ENCODE data around the gene PSTPIP1.

The PSTPIP1 gene

DNA sequence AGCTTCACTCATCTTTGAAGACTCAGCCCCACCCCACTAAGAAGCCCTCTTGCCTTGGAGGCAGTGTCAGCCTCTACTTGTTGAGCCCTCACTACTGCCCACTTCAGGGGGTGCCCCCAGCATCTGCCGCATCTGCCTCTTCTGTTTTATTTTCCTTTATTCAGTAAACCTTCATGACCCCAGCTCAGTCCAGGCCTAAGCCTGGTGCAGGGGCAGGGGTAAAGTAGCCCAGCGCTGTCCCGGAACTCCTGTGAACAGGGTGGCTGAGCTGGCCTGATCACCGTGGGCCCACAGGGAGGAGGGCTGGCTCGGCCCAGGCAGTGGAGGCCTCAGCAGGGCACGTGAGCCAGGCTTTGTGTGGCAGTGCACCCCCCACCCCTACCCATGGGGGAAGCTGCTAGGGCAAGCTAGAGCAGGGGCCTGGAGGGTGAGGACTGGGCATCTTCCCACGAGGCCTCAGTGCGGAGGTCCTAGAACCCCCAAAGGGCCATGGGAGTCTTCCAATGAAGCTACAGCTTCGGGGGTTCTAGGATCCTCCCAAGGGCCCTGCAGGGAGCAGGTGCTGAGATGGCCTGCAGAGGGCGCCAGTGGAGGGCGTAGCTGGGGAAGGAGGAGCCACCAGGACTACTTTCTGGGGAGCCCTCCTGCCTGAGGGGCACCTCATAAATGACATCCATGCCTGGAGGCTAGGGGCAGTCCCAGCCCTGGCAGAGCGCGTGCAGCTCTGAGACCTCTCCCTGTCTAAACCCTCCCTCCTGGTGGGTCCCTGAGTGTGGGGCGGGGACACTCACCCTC is 40.0 kb downstream of the PSTPIP1 start:
- DNase-seq (ENCODE audit: low spot score in 2 of 2) (no peak), ATAC-seq (peak; percentile 48)
- Mint-ChIP-seq H3K9me3 (no peaks in the 10 kb centered on the region), H3K27ac (peak overlapping the region; percentile 94), H3K4me1 (peaks cover 29% of the 10 kb centered on the region), H3K4me3 (no peak overlapping the region), H3K36me3 (peaks cover 83% of the 10 kb centered on the region)

DNA sequence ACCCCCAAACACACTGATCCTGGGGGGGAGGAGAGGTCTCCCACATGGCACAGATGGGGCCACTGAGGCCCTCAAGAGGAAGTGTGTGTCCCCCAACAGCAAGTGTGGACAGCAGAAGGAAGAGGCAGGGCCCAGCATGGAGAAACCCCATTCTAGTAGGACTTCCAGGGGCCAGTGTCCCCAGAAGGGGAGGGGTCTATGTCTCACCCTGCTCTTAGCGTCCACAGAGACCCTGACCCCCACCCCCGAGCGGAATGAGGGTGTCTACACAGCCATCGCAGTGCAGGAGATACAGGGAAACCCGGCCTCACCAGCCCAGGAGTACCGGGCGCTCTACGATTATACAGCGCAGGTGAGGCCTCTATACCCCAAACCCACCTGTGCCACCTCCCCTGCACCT is 40.7 kb downstream of the PSTPIP1 start:
- peak overlapping the region; percentile 94 for H3K27ac Mint-ChIP-seq
- H3K4me1 Mint-ChIP-seq = peaks cover 32% of the 10 kb centered on the region
- peaks cover 80% of the 10 kb centered on the region for H3K36me3 Mint-ChIP-seq
- no peak for DNase-seq (ENCODE audit: low spot score in 2 of 2)
- ATAC-seq = no peak
- H3K4me3 Mint-ChIP-seq = no peak overlapping the region
- H3K9me3 Mint-ChIP-seq = no peaks in the 10 kb centered on the region

DNA sequence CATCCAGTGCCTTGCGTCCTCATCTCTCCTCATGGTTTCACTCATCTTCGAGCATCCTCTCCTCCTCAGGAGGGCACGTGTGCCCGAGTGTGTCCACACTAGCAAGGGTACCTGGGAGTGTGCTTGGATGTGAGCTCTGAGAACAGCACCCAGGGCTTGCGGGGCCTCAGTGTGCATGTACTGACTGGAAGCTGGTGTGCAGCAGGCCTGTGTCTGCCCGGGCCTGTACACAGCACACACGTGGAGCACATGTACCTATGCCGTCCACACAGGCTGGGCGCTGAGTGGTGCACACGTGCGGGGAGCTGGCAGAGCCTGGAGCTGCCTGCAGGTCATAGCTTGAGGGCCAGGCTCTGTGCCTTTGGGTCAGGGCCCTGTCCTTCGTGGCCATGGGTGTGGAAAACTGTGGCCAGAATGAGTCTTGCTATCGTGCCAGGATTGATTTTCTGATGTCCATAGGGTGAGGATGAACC is 41.1 kb downstream of the PSTPIP1 start:
- ATAC-seq (no peak), DNase-seq (ENCODE audit: low spot score in 2 of 2) (no peak)
- peaks cover 80% of the 10 kb centered on the region for H3K36me3 Mint-ChIP-seq
- H3K9me3 Mint-ChIP-seq = no peaks in the 10 kb centered on the region
- H3K4me3 Mint-ChIP-seq = no peak overlapping the region
- peaks cover 36% of the 10 kb centered on the region for H3K4me1 Mint-ChIP-seq
- H3K27ac Mint-ChIP-seq = peak overlapping the region; percentile 94

DNA sequence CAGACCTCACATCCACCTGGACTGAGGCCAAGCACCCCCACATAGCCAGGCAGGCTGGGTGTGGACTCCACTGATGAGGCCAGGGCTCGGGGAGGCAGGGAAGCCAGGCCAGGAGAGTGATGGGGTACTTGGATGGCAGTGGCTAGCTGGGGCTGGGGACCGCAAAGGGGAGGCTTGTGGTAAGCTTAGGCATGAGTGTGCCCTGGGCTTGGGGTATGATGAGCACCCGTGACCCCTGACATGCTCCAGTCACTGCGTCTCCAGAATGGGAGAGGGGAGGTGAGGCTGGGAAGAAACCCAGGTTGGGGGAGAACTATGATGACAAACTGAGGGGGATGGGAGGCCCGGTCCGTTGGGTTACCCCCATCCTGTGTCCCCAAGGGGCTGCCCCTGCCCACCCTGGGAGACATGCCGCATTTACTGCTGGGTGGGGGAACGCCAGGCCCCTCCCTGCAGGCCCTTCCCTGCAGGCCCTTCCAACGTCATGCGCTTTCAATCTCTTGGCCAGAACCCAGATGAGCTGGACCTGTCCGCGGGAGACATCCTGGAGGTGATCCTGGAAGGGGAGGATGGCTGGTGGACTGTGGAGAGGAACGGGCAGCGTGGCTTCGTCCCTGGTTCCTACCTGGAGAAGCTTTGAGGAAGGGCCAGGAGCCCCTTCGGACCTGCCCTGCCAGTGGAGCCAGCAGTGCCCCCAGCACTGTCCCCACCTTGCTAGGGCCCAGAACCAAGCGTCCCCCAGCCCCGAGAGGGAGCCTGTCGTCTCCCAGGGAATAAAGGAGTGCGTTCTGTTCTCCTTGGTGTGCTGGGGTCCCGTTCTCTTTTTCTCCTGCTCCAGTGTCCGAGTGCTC is 41.8 kb downstream of the PSTPIP1 start:
- no peak overlapping the region for H3K4me3 Mint-ChIP-seq
- H3K36me3 Mint-ChIP-seq = peaks cover 80% of the 10 kb centered on the region
- H3K9me3 Mint-ChIP-seq = no peaks in the 10 kb centered on the region
- peak overlapping the region; percentile 94 for H3K27ac Mint-ChIP-seq
- no peak for DNase-seq (ENCODE audit: low spot score in 2 of 2)
- no peak for ATAC-seq
- peaks cover 36% of the 10 kb centered on the region for H3K4me1 Mint-ChIP-seq

DNA sequence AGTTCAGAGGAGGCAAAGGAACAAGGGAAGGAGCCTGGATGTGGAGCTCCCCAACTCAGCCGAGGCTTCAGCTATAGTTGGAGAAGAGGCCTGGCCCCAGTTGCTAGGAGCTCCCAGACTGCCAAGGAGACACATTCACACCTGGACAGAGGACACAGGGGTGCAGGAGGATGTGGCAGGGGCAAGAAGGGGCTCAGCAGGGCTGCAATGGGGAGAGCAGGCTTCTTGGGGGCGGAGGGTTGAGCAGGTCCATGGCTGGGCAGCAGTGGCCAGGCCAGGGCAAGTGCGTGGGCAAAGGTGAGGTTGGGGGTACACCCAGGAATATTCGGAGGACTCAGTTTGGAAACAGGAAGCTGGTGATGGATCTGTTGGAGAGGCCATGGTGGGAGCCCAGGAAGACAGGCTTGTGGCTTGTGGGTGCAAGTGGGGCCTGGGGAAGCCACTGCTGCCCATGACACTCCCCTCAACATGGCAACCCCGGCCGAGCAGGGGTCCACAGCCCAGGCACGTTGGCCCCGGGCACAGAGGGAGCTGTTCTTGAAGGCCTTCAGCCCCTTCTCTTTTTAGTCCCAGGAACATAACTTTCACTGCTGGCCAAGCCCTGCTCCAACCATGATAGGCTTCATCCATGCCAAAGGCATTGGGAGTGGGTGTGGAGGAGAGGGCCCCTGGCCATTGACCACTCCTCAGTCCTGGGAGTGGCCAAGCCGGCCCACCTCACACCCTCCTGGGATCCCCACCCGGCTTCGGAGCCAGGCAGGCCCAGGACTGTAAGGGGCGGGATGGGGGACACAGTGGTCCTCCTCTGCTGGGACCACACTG is 42.7 kb downstream of the PSTPIP1 start:
- H3K27ac Mint-ChIP-seq = peak overlapping the region; percentile 94
- H3K36me3 Mint-ChIP-seq = peaks cover 72% of the 10 kb centered on the region
- DNase-seq (ENCODE audit: low spot score in 2 of 2) (no peak), ATAC-seq (no peak)
- peaks cover 40% of the 10 kb centered on the region for H3K4me1 Mint-ChIP-seq
- H3K4me3 Mint-ChIP-seq = no peak overlapping the region
- no peaks in the 10 kb centered on the region for H3K9me3 Mint-ChIP-seq

DNA sequence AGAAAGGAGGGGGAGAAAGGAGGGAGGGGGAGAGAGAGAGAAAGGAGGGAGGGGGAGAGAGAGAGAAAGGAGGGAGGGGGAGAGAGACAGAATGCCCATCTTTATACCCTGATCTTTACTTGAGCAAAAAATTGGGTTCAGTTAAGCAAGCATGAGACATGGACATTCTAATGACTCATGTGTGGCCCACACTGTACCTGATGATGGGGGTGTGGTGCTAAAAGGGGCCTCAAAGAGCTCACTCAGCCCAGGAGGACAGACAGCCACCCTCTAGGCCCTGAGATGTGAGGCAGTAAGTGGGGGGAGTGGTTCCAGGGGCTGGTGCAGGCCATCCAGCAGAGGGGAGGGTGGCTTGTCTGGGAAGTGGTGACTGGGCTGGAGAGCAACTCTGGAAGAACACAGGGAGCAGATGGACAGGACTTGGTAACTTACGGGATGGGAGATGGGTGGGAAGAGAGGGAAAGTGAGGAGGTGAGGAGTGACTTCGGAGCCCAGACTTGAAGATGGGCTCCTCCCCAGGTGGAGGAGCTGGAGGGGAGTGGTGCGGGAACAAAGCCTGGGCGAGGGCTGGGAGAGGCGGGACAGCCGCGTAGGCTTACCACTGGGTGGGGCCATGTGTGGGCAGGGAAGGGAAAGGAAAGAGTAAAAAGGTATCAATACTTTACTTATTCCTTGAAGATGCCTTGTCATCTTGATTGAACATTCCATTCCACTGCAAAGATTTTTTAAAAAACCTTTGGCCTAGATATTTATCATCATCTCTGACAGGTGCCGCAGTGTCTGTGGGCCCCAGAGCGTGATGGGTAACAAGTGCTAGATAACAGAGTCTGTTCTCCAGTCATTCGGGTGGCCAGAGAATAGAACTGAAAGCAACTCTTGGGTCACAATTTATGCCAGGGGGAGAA is 43.6 kb downstream of the PSTPIP1 start:
- Mint-ChIP-seq H3K36me3 (peaks cover 71% of the 10 kb centered on the region), H3K9me3 (no peaks in the 10 kb centered on the region), H3K27ac (no peak overlapping the region), H3K4me1 (peaks cover 48% of the 10 kb centered on the region), H3K4me3 (no peak overlapping the region)
- DNase-seq (ENCODE audit: low spot score in 2 of 2) (no peak), ATAC-seq (no peak)

DNA sequence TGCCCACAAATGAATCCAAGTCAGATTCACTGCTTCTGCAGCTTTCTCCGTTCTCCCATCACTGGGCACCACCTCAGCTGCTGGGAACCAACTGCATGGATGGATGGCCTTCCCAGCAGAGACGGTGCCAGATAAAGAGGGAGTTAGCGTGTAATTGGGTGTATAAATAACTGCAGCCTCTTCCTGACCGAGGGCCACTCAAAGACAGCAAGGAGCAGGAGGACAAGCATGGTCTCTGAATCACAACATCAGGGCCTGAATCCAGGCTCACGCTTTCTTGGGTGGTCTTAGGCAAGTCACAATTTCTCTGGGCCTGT is 44.2 kb downstream of the PSTPIP1 start:
- Mint-ChIP-seq H3K27ac (no peak overlapping the region), H3K4me1 (peaks cover 50% of the 10 kb centered on the region), H3K4me3 (no peak overlapping the region), H3K36me3 (peaks cover 71% of the 10 kb centered on the region), H3K9me3 (no peaks in the 10 kb centered on the region)
- no peak for DNase-seq (ENCODE audit: low spot score in 2 of 2)
- ATAC-seq = no peak

DNA sequence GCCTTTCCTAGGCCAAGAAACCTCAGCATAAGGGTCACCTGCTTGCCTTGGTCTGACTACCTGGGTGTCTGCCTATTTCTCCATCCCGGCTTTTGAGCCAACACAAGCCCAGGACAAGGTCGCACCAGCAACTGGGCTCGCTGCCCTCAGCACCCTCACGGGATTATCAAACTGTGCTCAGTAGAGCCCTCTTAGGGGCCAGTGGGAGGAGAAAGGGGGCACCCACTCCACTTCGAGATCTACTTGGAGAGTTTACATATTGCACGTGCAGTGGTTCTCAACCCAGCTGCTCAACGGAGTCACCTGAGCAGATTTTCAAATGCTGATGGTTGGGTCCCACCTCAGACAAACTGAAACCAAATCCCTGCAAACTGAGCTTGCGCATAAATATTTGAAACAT is 44.9 kb downstream of the PSTPIP1 start:
- H3K27ac Mint-ChIP-seq = no peak overlapping the region
- ATAC-seq (no peak), DNase-seq (ENCODE audit: low spot score in 2 of 2) (no peak)
- no peaks in the 10 kb centered on the region for H3K9me3 Mint-ChIP-seq
- peaks cover 44% of the 10 kb centered on the region for H3K4me1 Mint-ChIP-seq
- peaks cover 71% of the 10 kb centered on the region for H3K36me3 Mint-ChIP-seq
- no peak overlapping the region for H3K4me3 Mint-ChIP-seq

DNA sequence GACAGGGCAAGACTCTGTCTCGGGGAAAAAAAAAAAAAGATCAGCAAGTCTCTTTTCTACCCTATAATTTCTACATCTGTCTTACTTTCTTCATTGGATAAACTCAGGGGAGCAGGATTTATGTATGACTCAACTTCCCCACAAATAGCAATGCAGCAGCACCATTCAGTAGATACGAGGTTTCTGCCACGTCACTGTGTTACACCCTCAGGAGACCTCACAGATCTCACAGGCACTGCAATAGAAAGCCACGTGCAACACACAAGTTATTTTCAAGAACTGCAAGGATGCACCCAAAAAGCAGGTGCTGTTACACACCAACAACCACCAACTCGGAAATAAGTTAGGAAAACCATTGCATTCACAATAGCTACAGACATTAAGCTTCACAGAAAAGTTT is 45.7 kb downstream of the PSTPIP1 start:
- peaks cover 50% of the 10 kb centered on the region for H3K4me1 Mint-ChIP-seq
- H3K4me3 Mint-ChIP-seq = no peak overlapping the region
- no peaks in the 10 kb centered on the region for H3K9me3 Mint-ChIP-seq
- H3K27ac Mint-ChIP-seq = peak overlapping the region; percentile 40
- DNase-seq (ENCODE audit: low spot score in 2 of 2) (no peak), ATAC-seq (peak; percentile 90)
- H3K36me3 Mint-ChIP-seq = peaks cover 71% of the 10 kb centered on the region

DNA sequence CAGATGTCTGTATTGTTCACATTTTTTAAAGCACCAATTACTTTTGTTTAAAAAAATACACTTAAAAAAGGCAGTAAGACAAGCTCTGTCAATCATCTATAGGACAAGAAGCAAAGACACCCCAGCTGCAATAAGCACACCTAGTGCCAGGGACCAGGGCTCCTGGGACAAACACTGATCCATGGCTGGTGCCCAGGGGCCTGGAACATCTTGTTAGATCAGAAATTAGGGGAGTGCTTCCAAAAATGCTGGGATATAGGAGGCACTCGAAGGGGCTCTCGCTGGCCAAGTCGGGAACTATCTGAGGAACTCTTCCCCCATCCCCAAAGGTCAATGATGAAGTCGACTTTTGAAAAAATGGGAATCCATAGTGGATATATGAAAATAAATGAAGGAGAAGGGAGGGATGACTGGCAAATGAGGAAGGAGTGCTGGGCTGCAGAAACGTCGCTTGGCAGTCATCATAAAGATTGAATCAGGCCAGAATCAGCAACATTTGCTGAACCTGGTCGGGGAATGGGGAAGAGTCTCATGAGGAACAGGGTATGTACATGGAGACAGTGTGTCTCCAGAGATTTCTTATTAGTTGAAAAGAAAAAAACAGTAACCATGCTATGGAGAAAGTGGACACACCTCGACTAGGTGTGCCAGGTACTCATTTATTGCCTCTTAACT is 47.5 kb downstream of the PSTPIP1 start:
- no peak overlapping the region for H3K4me3 Mint-ChIP-seq
- peaks cover 41% of the 10 kb centered on the region for H3K4me1 Mint-ChIP-seq
- peak overlapping the region; percentile 40 for H3K27ac Mint-ChIP-seq
- no peak for ATAC-seq
- DNase-seq (ENCODE audit: low spot score in 2 of 2) = no peak
- H3K9me3 Mint-ChIP-seq = no peaks in the 10 kb centered on the region
- peaks cover 71% of the 10 kb centered on the region for H3K36me3 Mint-ChIP-seq

DNA sequence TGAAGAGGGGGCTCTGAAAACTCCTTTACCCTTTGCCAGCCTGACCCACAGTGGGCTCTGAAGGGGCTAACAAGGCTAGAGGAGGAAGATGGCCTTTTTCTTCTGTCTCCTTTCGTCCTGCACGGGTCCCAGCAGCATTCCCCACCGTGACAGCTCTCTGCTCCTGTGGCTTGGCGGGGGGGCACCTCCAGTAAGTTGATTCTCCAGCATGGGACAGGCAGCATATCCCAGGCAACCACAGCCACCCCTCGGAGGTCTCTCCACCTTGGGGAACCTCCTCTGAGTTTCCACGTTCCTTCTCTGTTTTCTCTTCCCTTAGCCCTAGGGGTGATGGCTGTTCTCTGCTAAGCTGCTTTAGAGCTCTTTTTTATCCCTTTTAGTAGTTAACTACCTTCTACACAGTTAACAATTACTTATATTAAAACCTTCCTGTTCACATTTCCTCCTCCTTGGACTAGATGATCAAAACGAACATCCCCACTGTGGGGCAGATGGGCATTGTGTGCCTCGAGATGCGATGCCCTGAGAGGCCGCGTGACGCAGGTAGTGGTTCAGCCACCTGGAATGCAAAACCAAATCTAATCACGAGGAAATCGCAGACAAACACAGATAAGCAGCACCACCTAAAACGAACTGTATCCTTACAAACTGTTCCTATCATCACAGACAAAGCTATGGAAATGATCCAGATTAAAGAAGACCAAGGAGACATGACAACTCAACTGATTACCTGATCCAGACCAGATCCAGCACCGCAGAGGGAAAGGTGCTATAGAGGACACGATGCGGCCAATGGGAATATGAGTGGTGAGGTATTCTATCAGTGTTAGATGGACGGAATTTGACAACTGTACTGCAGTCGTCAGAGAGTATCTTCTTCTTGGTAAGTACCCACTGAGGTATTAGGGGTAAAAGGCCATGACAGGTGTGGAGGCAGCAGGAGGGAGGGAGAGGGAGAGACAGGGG is 48.3 kb downstream of the PSTPIP1 start:
- no peak for ATAC-seq
- H3K36me3 Mint-ChIP-seq = peaks cover 72% of the 10 kb centered on the region
- H3K4me3 Mint-ChIP-seq = no peak overlapping the region
- DNase-seq (ENCODE audit: low spot score in 2 of 2) = no peak
- peak overlapping the region; percentile 40 for H3K27ac Mint-ChIP-seq
- no peaks in the 10 kb centered on the region for H3K9me3 Mint-ChIP-seq
- peaks cover 35% of the 10 kb centered on the region for H3K4me1 Mint-ChIP-seq

DNA sequence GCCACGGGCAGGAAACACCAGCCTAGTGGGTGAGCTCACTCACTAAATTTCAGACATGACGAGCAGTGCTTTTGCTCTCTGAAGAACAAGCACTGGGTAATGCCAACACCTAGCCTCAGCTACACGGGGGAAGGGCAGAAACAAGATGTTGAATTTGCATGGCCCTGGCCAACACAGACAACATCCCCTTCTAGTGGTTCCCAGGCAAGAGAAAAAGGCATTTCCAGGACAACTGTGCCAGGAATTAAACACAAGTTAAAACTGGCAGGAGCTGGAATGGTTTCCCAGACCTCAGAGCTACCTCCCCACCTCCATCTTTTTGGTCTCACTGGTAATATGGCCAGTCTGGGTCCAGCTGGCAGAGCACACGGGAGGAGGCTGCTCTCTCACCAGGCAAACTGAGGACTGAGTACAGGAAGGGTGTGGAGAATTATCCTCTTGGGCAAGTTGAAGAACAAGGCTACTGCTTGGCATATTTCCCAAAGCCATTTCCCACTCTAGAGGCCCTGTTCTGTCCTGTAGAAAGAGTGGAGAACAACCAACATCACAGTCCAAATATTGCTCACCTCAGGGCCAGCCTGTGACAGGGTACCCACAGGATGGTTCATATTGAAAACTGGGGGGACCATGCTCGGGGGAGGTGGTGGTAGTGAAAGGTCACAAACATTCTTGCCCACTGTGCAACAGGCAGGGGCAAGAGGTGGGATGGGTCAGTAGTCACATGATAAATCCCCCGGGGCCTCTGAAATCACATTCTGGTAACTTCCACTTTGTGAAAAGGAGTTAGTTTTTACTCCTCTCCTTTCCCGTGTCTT is 49.5 kb downstream of the PSTPIP1 start:
- peak; percentile 33 for ATAC-seq
- Mint-ChIP-seq H3K4me3 (no peak overlapping the region), H3K27ac (peak overlapping the region; percentile 40), H3K9me3 (no peaks in the 10 kb centered on the region), H3K36me3 (peaks cover 81% of the 10 kb centered on the region), H3K4me1 (peaks cover 35% of the 10 kb centered on the region)
- peak in 1 of 2 donors; percentile 48 for DNase-seq (ENCODE audit: low spot score in 2 of 2)

All from stimulated activated effector memory CD8-positive, alpha-beta T cell treated with anti-CD3 and anti-CD28 coated beads, Interleukin-12 subunit alpha, Interleukin-12 subunit beta, amount 100 ng/mL, for 72 hours (primary cell).